Stimulated activated CD8-positive, alpha-beta memory T cell treated with anti-CD3 and anti-CD28 coated beads, Interleukin-2, amount 100 ng/mL, for 1 hour (primary cell): ENCODE data around the gene ADGRV1.
"Not testable (repeated sequence)": the region's sequence is repeated elsewhere in the genome, so short reads cannot be mapped to it uniquely, and the experiment has no call there.

Experiments
- DNase-seq, 2 donors: peaks; one replicate each; pipeline ENCODE4 v3.0.0-alpha.2; 2020; ENCODE audit warnings: low read depth in 2 of 2

ADGRV1 gene

DNA sequence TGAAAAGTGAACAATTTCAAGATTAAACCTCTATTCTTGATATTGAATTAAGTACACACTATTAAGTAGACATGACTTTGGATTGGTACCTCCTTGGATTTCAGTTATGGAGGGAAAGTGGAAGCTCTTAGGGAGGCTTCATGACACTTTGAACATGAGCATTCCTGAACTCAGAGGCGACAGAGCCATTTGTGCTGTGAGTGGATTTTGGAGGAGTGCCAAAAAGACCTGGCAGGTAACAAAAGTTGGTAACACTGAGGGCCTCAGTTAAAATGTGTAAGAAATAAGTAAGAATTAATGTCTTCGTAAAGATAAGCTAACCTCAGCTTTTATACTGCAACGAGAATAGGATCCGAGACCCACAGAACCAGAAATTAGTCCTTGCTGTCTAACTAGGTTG is 467.9 kb downstream of the ADGRV1 start:
- no peak for DNase-seq

DNA sequence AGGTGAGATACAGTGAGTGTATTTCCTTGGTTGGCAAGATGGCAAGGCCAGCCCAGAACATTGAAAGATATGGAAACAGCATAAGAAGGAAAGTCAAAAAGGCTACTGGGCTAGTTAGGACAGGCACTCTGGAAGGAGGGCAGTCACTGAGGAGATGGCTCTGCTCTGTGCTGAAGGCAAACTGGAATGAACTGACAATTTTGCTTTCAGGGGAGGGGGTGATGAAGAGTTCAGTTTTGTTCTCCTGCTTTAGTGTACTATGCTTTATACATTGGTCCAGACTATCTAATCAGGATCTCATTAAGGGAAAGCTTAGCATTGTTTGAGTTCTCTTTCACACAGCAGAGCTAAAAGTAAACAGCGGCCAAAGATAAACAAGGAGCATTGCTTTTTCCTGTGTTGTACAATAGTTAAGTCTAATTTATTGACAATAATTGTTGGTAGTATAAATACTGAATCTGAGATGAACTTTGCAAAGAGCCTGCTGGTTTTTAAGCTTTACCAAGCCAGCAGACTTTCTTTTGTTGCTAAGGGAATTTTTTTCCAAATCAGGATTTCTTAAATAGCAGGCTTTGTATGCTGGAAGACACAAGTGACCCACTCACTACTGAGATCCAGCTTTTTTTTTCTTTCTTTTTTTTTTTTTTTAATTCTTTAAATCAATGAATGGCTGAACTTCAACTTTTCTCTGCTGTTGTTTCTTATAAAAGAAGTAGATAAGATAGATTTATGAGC is 469.0 kb downstream of the ADGRV1 start:
- no peak for DNase-seq

DNA sequence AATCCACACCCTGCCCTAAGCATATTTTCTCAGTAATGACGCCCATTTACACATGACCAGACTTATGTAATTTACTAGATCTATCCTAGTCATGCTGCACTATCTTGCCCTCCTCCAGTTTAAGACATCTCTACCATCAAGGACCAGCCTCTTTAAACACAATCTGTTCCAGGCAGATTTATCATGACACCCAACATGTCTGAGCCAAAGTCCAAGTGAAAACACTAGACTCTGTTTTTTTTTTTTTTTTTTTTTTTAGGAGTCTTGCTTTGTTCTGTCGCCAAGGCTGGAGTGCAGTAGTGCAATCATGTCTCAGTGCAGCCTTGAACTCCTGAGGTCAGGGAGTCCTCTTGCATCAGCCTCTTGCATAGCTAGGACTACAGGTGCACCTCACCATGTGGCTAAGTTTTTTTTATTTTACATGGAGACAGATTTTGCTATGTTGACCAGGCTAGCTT is 469.9 kb downstream of the ADGRV1 start:
- no peak for DNase-seq

DNA sequence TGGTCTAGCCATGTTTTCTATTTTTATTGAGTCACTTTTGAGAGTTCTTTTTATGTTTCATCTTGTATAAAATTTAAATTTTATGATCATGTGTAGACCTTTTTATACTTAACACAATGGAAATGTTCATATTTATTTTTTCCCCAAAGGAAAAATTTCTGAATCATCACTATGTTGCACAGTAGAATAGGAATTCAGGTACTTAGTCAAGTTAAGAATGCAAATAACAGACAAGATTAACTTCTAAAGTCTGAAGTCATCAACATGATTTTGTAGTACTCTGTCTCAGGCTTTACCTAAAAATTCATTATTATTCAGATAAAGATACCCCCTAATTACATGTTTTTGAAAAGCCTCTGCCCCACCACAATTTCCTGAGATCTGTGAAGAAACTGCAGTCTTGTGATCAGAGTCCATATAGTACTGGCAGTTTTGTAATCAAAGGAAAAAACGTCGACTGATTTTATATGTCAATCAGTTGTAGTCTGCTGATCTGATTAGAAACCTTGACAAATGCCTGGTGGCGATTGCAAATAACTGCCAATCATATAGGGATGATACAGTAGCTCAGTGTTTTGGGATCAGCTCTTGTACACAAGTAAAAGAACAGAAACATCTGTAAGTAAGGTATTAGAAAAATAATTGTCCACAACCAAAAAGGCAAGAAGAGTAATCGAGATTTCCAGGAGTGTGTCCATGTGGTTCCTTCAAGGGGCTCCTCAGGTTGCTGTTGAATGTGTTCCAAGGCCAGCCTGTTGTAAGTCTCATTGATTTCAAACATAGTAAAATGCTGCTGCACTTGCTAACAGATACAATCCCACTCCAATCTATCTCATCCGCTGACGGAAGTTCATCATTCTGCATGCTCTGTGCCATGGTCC is 472.2 kb downstream of the ADGRV1 start:
- no peak for DNase-seq

DNA sequence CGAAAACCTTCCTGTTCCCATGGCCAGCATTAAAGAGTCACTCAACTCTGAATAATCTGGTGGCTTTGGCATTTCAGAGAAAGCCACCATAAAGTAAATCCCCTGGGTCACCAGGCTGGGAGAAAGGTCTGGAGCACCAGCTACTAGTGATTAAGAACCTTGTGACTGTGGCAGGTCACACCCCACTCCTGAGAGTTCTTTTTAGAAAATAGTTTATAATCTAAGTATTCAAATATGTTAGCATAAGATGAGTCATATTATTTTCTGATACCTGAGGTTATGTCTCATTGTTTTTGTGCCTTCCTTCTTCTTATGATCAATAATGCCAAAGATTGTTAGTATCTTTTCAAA is 472.8 kb downstream of the ADGRV1 start:
- no peak for DNase-seq

DNA sequence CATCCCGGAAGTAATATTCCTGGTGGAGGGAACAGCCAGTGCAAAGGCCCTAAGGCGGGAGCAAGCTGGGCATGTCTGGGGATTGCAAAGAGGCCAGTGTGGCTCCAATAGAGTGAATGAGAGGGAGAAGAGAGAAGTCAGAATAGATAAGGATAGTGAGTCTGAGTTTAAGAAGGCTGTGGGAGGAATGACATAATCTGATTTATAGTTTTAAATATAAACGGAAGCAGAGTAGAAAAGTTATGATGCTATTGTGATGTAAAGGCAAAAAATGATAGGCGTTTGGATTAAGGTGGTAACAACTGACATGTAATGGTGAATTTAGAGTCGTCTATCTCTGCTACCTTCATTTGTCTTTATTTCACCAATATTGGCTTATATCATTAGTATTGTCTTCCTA is 473.5 kb downstream of the ADGRV1 start:
- no peak for DNase-seq

DNA sequence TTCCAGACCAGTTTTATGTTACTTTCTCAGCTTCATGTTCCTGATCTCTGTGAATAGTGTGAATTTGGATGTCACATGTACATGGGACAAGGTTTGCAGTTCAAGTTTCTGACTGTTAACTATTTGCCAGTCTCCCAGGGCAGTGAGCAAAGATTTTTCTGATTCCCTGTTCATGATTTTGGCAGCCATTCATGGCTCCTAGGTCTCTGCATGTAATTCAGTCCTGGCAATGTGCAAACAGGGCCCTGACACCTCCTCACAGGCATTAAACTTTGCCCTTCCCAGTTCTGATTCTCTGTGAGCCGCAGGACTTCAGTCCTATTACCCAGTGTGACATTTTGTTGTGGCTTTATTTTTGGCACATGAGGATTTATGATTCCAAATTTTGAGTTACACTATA is 474.8 kb downstream of the ADGRV1 start:
- no peak for DNase-seq

DNA sequence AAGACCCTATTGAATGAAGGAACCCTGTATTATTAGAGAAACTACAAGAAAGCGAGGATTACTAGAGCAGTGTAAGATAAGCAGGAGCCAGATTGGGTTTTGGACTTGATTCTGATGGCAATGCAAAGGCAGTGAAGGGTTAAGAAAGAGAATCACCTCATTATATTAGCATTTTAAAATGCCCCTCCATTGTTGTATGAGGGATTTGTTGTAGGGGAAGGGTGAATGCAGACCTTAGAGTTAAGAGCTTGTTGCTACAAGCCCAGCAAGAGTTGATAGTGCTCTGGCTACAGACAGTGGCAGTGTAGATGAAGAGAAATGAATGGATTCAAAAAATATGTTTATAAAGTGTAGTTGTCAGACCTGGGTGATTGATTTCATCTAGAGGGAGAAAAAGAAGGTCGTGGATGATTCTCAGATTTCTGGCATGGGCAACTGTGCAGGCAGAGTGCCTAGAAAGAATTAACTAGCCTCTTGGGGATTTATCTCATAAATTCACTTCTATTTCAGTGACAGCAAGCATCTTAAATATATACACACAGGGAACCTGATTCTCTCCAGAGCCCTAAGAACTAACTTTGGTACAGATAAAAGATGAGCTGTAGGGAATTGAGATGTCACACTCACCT is 479.7 kb downstream of the ADGRV1 start:
- no peak for DNase-seq

DNA sequence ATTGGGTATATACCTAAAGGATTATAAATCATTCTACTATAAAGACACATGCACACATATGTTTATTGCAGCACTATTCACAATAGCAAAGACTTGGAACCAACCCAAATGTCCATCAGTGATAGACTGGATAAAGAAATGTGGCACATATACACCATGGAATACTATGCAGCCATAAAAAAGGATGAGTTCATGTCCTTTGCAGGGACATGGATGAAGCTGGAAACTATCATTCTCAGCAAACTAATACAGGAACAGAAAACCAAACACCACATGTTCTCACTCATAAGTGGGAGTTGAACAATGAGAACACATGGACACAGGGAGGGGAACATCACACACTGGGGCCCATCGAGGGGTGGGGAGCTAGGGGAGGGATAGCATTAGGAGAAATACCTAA is 482.5 kb downstream of the ADGRV1 start:
- DNase-seq = not testable (repeated sequence)

DNA sequence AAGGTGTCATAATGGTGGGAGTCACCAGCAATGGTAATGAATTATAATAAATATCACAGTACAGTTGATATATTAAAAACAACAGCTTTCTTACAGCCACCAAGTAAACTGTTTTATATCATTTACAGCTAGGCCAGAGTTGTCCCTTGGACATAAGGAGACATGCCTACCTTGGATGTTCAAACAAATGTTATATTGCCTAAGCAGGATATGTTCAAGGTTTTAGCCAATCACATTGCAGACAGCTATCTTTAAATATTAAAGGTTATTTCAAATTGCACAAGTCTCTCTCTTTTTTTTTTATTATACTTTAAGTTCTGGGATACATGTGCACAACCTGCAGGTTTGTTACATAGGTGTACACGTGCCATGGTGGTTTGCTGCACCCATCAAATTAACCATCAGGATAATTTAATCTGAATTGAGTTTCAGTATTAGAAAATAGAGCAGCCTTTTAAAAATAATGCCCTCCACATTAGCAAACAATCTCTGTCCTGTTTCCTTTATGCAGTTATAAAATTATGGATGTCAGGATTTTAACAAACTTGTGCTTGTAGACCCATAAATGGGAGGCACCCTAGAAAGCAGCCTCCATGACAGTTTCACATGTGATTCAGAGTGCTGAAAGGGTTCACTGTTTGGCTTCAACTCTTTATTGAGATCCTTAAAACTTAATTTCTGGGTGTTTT is 483.8 kb downstream of the ADGRV1 start:
- no peak for DNase-seq

DNA sequence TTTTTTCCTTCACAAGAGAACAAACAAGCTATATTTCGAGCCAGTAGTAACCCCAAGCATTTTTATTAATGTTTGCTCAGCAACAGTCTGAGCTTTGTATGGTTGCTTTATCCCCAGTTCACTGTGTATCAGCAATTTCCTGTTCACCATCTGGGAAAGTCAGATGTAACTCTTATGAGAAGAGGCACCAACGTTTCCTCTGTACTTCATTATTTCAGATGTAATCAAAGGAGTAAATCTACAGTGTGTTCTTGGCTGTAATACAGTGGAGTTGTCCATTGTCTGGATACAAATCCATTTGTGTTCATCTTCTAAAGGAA is 484.3 kb downstream of the ADGRV1 start:
- DNase-seq = no peak

DNA sequence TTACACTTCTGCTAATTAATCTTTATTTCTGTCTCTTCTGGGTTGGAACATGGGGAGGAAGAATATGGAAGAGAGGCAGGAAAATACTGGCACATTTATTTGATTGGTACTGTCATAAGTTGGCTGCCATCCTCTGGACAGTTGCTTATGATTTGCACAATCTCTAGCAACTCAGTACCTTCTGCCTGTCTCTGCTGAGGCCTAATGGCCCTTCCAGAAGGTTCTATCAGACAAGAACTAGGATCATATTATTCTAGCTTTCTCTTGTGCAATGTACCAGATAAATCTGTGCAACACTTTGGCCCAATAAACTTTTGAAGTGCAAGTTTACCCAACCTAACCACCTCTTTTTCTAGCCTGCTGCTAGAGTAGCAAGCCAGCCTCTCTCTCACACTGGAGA is 489.5 kb downstream of the ADGRV1 start:
- no peak for DNase-seq

DNA sequence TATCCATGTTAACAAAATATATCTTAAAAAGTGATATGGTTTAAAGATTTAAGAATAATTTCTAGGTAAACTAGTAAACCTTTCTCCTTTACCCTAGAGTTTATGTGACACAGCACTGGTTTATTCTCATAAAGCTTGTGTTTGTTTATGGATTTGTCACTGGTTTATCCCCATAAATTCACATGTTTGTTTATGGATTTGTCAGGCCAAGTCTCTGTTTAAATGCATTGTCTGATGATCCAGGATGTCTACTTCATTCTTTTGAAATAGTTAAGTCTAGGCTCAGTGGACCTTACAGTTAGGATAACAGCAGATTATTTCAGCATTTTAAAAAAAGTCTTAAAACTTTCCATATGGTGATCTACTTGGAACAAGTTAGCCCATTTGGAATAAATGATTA is 490.5 kb downstream of the ADGRV1 start:
- DNase-seq = no peak

DNA sequence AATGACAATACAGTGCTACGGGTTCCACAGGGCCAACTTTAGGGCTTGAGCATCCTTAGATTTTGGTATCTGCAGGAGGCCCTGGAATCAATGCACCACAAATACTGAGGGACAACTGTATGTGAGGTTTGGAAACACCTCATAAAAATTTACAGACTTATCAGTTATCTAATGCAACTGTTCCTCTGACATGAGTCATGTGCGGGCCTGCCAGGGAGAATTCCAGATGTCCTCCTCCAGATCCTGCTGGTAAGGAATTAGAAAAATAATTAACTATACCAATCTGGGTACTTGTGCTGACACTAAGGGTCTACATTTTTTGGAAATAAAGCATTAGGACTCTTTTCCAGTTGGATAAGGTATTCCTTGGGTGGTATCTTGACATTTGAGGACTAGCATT is 491.2 kb downstream of the ADGRV1 start:
- no peak for DNase-seq

DNA sequence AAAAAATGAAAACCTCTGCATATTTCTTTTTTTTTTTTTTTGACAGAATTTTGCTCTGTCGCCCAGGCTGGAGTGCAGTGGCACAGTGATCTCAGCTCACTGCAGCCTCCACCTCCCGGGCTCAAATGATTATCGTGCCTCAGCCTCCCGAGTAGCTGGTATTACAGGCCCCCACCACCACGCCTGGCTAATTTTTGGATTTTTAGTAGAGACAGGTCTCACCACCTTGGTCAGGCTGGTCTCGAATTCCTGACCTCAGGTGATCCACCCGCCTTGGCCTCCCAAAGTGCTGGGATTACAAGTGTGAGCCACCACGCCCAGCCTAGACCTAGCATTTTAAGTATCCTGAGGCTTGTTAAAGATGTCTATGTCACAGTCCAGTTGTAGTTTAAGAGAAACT is 493.8 kb downstream of the ADGRV1 start:
- not testable (repeated sequence) for DNase-seq

DNA sequence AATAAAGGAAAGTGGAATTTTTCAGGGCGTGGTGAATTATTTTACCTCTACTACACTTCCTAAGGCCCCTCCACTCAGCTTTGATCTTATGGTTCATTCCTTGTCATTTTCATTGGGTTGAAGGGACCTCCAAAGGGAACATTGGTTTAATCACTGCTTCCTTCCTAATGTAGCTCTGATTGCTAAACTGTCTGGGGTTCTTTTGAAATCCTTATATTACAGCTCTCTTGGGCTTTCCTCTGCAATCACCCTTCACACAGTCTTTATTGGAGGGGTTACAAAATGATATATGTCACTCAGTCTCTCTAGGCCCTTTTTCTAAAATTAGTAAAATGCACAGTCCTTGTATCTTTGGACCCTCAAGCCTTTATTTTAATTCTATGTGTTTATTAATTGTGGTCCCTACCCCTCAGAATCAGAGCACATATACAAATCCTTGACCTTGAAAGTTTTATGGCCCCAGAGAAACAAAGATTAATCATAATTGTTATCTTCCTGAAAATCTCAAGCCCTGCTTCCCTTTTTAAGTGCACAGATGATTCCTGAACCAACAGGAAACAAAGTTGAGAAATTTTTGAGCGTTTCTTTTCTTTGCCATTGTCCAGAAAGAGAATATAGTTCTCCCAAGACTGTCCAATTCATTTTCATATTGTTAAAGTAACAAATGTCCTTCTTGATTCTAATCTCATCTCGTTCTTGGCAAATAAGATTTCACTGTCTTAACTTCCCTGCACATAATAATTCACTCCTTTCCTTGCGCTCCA is 494.6 kb downstream of the ADGRV1 start:
- no peak for DNase-seq

DNA sequence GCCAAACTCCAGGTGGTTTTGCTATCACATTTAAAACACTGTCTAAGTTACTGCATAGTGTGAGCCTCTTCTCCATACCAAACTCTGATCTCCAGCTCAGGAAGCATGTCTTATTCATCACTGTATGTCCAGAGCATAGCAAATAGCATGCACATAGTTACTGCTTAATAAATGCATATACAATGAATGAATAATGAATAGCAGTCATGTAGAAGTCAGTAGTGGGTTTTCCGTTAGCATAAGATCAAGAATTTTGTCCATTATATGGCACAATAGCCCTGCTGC is 495.1 kb downstream of the ADGRV1 start:
- DNase-seq = no peak

DNA sequence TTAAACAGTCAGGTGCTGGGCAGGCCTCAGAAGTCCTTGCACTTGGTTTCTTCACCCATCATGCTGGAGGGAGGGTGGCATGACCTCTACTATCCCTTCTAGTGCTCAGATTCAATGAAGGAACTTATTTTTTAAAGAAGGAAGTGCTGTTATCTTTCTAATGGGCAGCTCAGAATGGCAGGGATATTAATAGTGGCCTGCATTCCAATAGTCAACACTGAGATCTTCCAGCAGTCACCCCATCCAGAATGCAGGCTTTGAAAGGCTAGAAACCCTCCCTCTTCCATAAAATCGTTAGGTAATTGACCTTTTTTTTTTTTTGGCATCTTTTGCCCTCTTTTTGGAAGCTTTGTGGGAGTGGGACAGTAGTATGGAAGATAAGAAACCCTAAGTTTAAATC is 499.6 kb downstream of the ADGRV1 start:
- DNase-seq = no peak

DNA sequence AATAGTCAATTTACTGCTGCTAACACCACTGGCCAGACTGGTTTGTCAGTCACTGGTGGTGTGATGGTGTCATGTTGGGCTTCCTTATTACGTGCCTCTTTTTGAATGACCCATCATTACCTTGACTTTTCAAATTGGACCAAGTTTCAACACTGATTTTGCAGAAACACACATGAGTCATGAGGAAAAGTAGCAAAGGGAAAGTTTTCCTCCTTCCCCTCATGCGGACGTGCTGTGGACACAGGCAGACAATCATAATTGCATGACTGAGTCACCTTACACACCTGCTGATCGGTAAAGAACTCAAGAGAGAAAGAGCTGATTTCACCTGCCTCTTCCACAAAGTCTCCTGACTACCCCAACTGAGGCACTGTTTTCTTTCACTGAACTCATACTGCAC is 500.0 kb downstream of the ADGRV1 start:
- no peak for DNase-seq

DNA sequence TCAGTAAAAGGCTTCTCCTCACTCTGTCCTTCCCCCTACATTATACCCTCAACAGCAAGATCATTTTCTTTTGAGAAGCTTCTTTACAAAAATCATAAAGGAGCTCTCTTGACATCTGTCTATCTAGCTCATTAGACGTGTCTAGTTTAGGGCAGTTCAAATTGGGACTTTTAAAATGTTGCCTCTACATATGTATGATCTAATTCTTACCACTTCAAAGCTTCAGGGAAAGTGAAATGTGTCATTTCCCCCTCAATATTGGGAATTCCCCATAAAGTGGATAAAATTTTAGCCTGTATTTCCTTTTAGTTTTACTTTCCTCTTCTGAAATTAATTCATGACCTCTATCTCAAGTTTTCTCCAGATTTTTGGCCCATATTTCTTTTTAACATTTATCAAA is 500.8 kb downstream of the ADGRV1 start:
- DNase-seq = no peak

DNA sequence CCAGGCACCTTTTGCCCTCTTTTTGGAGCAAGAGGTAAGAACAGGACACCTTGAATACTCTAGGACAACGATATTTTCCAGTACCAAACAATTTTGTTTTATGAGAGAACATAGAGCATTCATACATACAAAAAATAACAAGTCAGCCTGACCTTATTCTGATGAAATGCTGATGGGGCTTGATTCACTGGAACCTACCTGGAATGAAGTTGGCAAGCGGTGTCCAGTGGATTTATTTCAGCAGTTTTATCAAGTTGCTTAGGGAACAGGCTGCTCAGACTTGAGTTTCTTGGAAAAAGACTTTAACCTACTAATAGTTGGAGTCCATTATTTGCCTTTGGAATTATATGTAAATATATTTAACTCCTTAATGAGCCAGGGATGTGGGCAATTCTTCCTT is 502.5 kb downstream of the ADGRV1 start:
- no peak for DNase-seq
